ENCODE measurements around the gene SLC22A13. TPM values are rescaled to one million over a fixed set of nuclear protein-coding genes. Genes with fewer than 3 reads are reported as not detected.
"Not testable (repeated sequence)": the region's sequence is repeated elsewhere in the genome, so short reads cannot be mapped to it uniquely, and the experiment has no call there.

The SLC22A13 gene
- total RNA-seq, 2 experiments from 2014 or later: 0.25 to 0.28 TPM

- Mint-ChIP-seq H3K36me3 (ENCODE audit: low read depth) (no peaks in the 10 kb centered on the region), H3K27ac (no peak overlapping the region), H3K9me3 (no peaks in the 10 kb centered on the region), H3K27me3 (peaks cover 8% of the 10 kb centered on the region), H3K4me1 (no peaks in the 10 kb centered on the region), H3K4me3 (no peak overlapping the region)
- ChIA-PET POLR2A (no interaction called here), CTCF (interaction anchor here (1.2 kb wide), 1 partner anchor 191 kb away, joined by 3 read pairs; no protein-coding TSS in a partner anchor)
- no peak for DNase-seq
Observed at GRCh38 chr3:38314764-38315487, 49.3 kb downstream of the SLC22A13 start.

- no peaks in the 10 kb centered on the region for H3K36me3 Mint-ChIP-seq (ENCODE audit: low read depth)
- CTCF ChIA-PET: no interaction called here
- no peak for DNase-seq
- peaks cover 6% of the 10 kb centered on the region for H3K27me3 Mint-ChIP-seq
- H3K27ac Mint-ChIP-seq: no peak overlapping the region
- POLR2A ChIA-PET: no interaction called here
- H3K9me3 Mint-ChIP-seq: no peaks in the 10 kb centered on the region
- H3K4me3 Mint-ChIP-seq: no peak overlapping the region
- H3K4me1 Mint-ChIP-seq: no peaks in the 10 kb centered on the region
Observed at GRCh38 chr3:38315488-38316230, 50.0 kb downstream of the SLC22A13 start.

- Mint-ChIP-seq H3K4me3 (no peak overlapping the region), H3K9me3 (no peaks in the 10 kb centered on the region), H3K36me3 (ENCODE audit: low read depth) (no peaks in the 10 kb centered on the region), H3K27me3 (peaks cover 2% of the 10 kb centered on the region), H3K27ac (no peak overlapping the region), H3K4me1 (no peaks in the 10 kb centered on the region)
- POLR2A ChIA-PET: no interaction called here
- CTCF ChIA-PET: no interaction called here
- DNase-seq: no peak
Observed at GRCh38 chr3:38316356-38317191, 51.0 kb downstream of the SLC22A13 start.

- CTCF ChIA-PET: no interaction called here
Observed at GRCh38 chr3:38317192-38317759, 51.7 kb downstream of the SLC22A13 start.

GRCh38 chr3:38318766-38319671 is 53.4 kb downstream of the SLC22A13 start:
- no peak overlapping the region for H3K4me3 Mint-ChIP-seq
- POLR2A ChIA-PET: no interaction called here
- no peak overlapping the region for H3K27ac Mint-ChIP-seq
- no peaks in the 10 kb centered on the region for H3K36me3 Mint-ChIP-seq (ENCODE audit: low read depth)
- peaks cover 8% of the 10 kb centered on the region for H3K27me3 Mint-ChIP-seq
- no peaks in the 10 kb centered on the region for H3K4me1 Mint-ChIP-seq
- H3K9me3 Mint-ChIP-seq: peaks cover 2% of the 10 kb centered on the region
- DNase-seq: no peak
- CTCF ChIA-PET: no interaction called here

More at GRCh38 chr3:38317192-38317759, 51.7 kb downstream of the SLC22A13 start:
- Mint-ChIP-seq H3K4me1 (no peaks in the 10 kb centered on the region), H3K4me3 (no peak overlapping the region), H3K36me3 (ENCODE audit: low read depth) (no peaks in the 10 kb centered on the region), H3K27me3 (peaks cover 1% of the 10 kb centered on the region), H3K9me3 (no peaks in the 10 kb centered on the region), H3K27ac (no peak overlapping the region)
- no peak for DNase-seq
- POLR2A ChIA-PET: no interaction called here

GRCh38 chr3:38320638-38321037 is 55.0 kb downstream of the SLC22A13 start:
- CTCF ChIA-PET; H3K36me3 Mint-ChIP-seq (ENCODE audit: low read depth); H3K4me1 Mint-ChIP-seq; H3K27ac Mint-ChIP-seq; H3K4me3 Mint-ChIP-seq; POLR2A ChIA-PET; DNase-seq; H3K9me3 Mint-ChIP-seq: not testable (repeated sequence)
- peaks cover 10% of the 10 kb centered on the region for H3K27me3 Mint-ChIP-seq

- H3K4me1 Mint-ChIP-seq: peaks cover 7% of the 10 kb centered on the region
- peaks cover 10% of the 10 kb centered on the region for H3K27me3 Mint-ChIP-seq
- H3K36me3 Mint-ChIP-seq (ENCODE audit: low read depth): peaks cover 4% of the 10 kb centered on the region
- H3K27ac Mint-ChIP-seq: no peak overlapping the region
- DNase-seq: no peak
- ChIA-PET POLR2A (no interaction called here), CTCF (no interaction called here)
- no peak overlapping the region for H3K4me3 Mint-ChIP-seq
- H3K9me3 Mint-ChIP-seq: peaks cover 5% of the 10 kb centered on the region
Observed at GRCh38 chr3:38323060-38323459, 57.4 kb downstream of the SLC22A13 start.

GRCh38 chr3:38325256-38325655 is 59.6 kb downstream of the SLC22A13 start:
- Mint-ChIP-seq H3K9me3 (peaks cover 5% of the 10 kb centered on the region), H3K4me1 (peaks cover 10% of the 10 kb centered on the region), H3K36me3 (ENCODE audit: low read depth) (peaks cover 4% of the 10 kb centered on the region), H3K4me3 (no peak overlapping the region), H3K27me3 (peaks cover 10% of the 10 kb centered on the region), H3K27ac (no peak overlapping the region)
- no peak for DNase-seq
- ChIA-PET POLR2A (no interaction called here), CTCF (no interaction called here)

- Mint-ChIP-seq H3K9me3 (peaks cover 5% of the 10 kb centered on the region), H3K27ac (no peak overlapping the region), H3K4me1 (peaks cover 10% of the 10 kb centered on the region), H3K36me3 (ENCODE audit: low read depth) (peaks cover 4% of the 10 kb centered on the region), H3K27me3 (peaks cover 8% of the 10 kb centered on the region), H3K4me3 (no peak overlapping the region)
- CTCF ChIA-PET: interaction anchor here (0.8 to 1.2 kb wide), 4 partner anchors 20 to 331 kb away, joined by 3 to 4 read pairs (median 4); partner anchors contain the start of gene XYLB
- DNase-seq: no peak
- POLR2A ChIA-PET: interaction anchor here (1.4 kb wide), 1 partner anchor 29 kb away, joined by 3 read pairs; no protein-coding TSS in a partner anchor
Observed at GRCh38 chr3:38327335-38328009, 61.9 kb downstream of the SLC22A13 start.
